HG02840 (cell line): ENCODE measurements around the gene NAV3.

Experiments used
- ATAC-seq: cut with Tn5 transposase; IDR thresholded peaks from one replicate; pipeline ENCODE4 v1.9.1; 2021; ENCODE audit warnings: mild to moderate bottlenecking, moderate library complexity, moderate number of reproducible peaks; ENCODE audit not compliant: unreplicated experiment, low FRiP score

The NAV3 gene, protein sequence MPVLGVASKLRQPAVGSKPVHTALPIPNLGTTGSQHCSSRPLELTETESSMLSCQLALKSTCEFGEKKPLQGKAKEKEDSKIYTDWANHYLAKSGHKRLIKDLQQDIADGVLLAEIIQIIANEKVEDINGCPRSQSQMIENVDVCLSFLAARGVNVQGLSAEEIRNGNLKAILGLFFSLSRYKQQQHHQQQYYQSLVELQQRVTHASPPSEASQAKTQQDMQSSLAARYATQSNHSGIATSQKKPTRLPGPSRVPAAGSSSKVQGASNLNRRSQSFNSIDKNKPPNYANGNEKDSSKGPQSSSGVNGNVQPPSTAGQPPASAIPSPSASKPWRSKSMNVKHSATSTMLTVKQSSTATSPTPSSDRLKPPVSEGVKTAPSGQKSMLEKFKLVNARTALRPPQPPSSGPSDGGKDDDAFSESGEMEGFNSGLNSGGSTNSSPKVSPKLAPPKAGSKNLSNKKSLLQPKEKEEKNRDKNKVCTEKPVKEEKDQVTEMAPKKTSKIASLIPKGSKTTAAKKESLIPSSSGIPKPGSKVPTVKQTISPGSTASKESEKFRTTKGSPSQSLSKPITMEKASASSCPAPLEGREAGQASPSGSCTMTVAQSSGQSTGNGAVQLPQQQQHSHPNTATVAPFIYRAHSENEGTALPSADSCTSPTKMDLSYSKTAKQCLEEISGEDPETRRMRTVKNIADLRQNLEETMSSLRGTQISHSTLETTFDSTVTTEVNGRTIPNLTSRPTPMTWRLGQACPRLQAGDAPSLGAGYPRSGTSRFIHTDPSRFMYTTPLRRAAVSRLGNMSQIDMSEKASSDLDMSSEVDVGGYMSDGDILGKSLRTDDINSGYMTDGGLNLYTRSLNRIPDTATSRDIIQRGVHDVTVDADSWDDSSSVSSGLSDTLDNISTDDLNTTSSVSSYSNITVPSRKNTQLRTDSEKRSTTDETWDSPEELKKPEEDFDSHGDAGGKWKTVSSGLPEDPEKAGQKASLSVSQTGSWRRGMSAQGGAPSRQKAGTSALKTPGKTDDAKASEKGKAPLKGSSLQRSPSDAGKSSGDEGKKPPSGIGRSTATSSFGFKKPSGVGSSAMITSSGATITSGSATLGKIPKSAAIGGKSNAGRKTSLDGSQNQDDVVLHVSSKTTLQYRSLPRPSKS (N-terminal part only)

DNA sequence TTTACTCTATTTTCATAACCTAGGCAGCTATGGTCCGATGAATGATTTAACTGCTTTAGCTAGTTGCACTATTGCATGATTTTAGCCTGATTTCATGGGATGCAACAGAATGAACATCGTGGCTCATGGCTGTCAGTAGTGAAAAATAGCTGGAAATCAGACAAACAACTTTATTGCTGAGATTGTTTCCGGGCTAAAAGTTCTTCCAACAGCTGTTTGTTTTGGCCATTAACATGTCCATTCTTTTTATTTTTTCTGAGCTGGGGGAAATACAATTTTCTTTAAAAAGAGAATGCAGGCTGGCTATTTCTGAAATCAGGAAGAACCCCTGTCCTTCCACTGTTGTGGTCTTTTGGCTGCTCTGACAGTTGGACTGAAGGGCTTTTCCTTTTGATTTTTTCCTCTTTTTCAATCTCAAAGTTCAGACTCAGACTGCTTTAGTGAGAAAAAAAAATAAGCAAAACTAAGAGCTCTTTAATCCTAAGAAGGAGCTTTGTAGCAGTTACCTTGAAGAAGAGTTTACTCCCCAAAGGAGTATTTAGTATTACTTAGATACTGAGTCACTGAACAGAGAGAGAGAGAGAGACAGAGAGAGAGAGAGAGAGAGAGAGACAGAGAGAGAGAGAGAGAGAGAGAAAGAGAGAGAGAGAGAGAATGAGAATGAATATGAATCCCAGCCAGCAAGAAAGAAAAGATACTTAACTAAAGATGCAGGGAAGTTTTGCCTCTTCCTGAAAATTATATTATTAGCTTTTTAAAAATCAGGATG lies at the start of gene NAV3:
Gene NAV3, plus strand, starts transcription at position 312 of the 769 bp plus-strand sequence. CDS start 568 bp downstream, outside the sequence.
- no peak for ATAC-seq

GRCh38 chr12:77782034-77782433 lies 48.7 kb upstream of the NAV3 start:
- no peak for ATAC-seq

DNA sequence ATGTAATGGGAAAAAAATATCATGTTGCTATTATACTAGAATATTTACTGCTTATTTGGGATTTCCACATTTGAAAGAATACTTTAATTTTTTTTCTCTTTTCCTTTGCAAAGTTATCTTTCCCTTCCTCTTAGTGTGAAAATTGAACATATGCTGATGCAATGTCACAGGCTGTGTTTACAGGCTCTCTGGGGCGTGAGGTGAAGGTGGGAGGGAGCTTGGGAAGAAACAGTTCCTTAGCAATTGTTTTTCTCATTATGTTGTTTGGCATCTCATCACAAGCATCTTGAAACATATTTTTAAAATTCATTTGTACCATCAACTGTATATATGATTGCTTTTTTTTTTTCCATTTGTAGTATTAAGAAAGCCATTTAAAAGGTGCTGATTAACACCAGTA lies 47.9 kb upstream of the NAV3 start:
- ATAC-seq = no peak

DNA sequence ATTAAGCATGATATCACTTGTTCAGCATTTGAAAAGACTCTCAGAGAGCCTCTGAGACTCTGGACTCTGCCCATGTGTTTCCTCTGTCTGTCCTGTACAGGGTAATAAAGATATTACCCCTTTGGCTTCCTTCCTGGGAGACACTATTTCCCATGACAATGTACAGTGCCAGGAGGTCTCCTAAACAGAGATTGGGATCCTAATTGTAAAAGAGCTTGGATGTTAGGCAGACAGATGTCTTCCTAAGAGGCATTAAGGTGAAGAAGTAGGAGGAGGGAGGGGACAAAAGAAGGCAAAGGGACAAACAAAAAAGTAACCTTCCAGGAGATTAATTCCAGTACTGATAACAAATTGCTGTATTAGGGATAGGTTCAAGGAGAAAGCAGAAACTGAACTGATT lies 45.5 kb upstream of the NAV3 start:
- ATAC-seq = no peak

- no peak for ATAC-seq
These were observed 44.0 kb upstream of the NAV3 start for GRCh38 chr12:77786675-77787074.

DNA sequence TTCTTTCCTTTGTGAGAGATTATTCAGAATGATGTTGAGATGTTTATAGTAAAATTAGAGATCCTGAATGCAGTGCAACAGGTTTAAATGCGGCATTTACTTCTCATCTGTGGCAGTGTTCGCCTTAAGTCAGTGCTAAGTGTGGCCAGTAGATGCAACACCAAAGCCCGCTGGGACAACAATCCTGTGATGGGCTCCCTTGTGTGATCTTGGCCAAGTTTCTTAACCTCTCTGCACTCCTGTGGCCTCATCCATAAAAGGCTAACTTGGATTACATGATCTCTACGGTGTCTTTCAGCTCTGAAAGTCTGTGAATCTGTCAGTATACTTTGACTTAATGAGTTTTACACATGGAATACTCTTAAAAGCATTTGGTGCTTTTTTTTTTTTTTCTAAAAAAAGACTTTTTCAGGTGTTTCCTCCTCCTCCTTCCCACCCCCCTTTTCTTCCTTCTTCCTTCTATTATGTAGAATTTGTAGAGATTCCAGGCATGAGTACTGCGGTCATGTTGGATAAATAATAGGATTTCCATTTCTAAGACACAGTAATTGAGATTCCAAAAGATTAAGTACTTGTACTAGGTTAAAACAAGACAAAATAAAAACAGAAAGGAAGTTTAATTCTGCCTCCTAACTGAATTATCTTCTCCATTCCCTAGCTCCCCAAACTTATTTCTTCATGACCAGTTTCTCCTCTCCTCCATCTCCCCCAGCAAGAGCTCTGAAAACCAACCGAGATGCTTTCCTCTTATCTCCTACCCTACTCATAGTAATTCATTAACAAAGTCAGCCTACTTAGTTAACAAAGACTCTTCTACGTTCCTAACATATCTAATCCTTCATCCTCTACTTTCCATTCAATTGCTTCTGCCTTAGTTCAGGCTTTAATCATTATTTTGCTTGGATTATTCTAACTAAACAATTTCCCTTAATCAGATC lies 42.2 kb upstream of the NAV3 start:
- no peak for ATAC-seq

DNA sequence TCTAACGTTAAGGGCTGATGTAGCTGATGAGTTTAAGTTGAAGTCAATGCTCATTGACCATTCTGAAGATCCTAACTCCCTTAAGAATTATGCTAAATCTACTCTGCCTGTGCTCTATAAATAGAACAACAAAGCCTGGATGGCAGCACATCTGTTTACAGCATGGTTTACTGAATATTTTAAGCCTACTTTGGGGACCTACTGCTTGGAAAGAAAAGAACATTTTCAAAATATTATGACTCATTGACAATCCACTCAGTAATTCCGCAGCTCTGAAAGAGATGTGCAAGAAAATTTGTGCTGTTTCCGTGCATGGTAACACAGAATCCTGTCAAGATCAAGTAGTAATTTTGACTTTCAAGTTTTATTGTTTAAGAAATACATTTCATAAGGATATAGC lies 35.0 kb upstream of the NAV3 start:
- ATAC-seq = no peak

DNA sequence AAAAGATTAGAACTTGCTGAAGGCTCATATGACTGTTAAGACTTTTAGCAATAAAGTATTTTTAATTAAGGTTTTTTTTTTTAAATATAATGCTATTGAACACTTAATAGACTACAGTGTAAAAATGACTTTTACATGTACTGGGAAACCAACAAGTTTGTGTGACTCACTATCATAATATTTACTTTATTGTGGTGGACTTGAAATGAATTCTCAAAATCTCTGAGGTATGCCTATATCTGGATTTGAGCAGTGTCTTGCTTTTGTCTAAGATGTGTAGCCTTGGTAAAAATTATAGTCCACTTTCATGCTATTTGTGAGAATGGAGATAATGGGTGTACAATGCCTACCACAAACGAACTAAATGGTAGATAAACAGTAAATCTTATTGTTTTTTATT lies 33.9 kb upstream of the NAV3 start:
- no peak for ATAC-seq

- ATAC-seq = no peak
These were observed 30.2 kb upstream of the NAV3 start for GRCh38 chr12:77800501-77800900.

DNA sequence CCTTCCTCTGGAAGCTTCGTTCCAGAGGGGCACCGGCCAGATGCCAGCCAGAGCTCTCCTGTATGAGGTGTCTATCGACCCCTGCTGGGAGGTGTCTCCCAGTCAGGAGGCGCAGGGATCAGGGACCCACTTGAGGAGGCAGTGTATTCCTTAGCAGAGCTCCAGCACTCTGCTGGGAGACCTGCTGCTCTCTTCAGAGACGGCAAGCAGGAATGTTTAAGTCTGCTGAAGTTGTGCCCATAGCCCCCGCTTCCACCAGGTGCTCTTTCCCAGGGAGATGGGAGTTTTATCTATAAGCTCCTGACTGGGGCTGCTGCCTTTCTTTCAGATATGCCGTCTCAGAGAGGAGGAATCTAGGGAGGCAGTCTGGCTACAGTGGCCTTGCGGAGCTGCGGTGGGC lies 22.2 kb upstream of the NAV3 start:
- ATAC-seq = no peak

GRCh38 chr12:77813558-77813957 lies 17.1 kb upstream of the NAV3 start:
- ATAC-seq = no peak

DNA sequence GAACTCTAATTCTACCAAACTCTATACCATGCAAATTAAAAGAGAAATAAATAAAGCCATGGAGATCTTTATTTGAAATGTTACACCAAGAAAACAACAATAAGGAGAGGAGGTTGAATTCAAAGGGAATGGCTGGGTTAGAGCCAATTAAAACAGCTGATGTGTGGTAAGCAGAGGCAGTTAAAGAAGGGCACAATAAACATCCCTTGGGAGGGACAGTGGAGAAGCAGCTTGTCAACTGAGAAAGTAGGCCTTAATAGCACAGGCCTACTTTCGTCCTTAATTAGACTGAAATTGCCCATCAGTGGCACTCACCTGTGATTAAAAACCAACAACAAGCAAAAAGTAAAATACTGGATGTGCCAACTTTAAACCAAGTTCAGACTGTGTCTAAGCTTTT lies 16.3 kb upstream of the NAV3 start:
- no peak for ATAC-seq

GRCh38 chr12:77816196-77816595 lies 14.5 kb upstream of the NAV3 start:
- peak; percentile 98 for ATAC-seq

- ATAC-seq = no peak
These were observed 13.4 kb upstream of the NAV3 start for GRCh38 chr12:77817276-77817675.

DNA sequence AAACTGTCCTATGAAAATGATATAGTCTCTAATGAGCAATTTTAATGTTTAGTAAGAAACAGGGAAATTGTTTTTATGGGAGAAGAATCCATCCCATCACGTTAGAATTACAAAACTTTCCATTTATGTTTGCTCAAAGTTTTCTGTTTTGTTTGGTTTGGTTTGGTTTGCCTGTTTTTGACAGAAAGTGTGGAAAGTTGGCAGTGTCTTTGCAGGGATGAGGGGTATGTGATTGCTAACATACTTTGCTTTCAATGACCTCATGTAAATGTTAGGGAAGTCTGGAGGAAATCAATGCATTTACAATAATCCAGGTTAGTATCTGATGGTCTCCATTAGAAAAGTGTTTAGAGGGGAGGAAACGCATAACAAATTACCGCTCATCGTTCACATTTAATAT lies 12.3 kb upstream of the NAV3 start:
- ATAC-seq = no peak

GRCh38 chr12:77821699-77822203 lies 8.9 kb upstream of the NAV3 start:
- no peak for ATAC-seq

DNA sequence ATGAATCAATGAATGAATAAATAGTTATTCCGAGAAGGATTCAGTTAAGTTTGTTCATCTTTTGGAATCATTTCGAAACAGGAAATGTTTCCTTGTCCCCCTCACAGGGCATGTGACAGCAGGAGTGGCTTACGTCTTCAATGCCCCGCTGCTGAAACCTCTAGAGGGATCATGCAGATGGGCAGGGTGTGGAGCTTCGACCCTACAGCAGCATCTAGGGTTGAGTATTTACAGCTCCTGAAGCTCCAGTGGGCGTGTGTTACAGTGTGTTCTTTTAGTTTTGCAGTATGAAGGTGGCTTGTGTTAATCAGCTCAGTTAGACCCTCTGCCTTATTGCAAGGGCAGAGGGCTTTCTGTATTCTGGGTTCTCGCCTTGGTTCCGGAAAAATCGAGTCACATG lies 2.6 kb downstream of the NAV3 start:
- no peak for ATAC-seq

- no peak for ATAC-seq
These were observed 3.9 kb downstream of the NAV3 start for GRCh38 chr12:77834618-77835017.

DNA sequence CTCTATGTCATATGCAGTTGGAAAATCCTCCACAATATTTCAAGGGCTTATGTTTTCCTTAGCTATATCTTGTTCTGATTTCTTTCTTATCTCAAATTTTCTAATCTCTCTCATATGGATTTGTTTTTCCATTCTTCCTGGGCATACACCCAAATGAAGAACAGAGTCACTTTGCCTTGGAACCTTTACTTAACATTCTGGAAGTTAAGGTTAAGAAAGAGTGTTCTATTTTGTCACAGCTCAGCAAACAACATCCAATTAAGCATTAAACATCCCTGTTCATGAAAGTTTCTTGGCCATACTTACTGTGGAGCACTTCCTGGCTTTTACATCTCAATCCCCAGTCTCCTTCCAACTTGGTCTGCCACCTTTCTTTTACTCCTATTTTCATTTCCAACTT lies 5.3 kb downstream of the NAV3 start:
- no peak for ATAC-seq
